ENCODE data around the gene SNX24.
"Not testable (repeated sequence)": the region's sequence is repeated elsewhere in the genome, so short reads cannot be mapped to it uniquely, and the experiment has no call there.

Gene SNX24

GRCh38 chr5:122967085-122967484, 121.7 kb downstream of the SNX24 start:
- DNase-seq (ENCODE audit: low spot score), result no peak

- no peak for DNase-seq (ENCODE audit: low spot score)
Measured at GRCh38 chr5:122967625-122968024, 122.2 kb downstream of the SNX24 start.

- DNase-seq (ENCODE audit: low spot score), result not testable (repeated sequence)
Measured at GRCh38 chr5:122968056-122968455, 122.6 kb downstream of the SNX24 start.

GRCh38 chr5:122971333-122971732, 125.9 kb downstream of the SNX24 start:
- no peak for DNase-seq (ENCODE audit: low spot score)

GRCh38 chr5:122972877-122973276, 127.5 kb downstream of the SNX24 start:
- DNase-seq (ENCODE audit: low spot score), result no peak

- not testable (repeated sequence) for DNase-seq (ENCODE audit: low spot score)
Measured at GRCh38 chr5:122973759-122974158, 128.3 kb downstream of the SNX24 start.

GRCh38 chr5:122974251-122974650, 128.8 kb downstream of the SNX24 start:
- not testable (repeated sequence) for DNase-seq (ENCODE audit: low spot score)

GRCh38 chr5:122977319-122977718, 131.9 kb downstream of the SNX24 start:
- no peak for DNase-seq (ENCODE audit: low spot score)

- no peak for DNase-seq (ENCODE audit: low spot score)
Measured at GRCh38 chr5:122978068-122978467, 132.7 kb downstream of the SNX24 start.

- no peak for DNase-seq (ENCODE audit: low spot score)
Measured at GRCh38 chr5:122978644-122979297, 133.4 kb downstream of the SNX24 start.

- no peak for DNase-seq (ENCODE audit: low spot score)
Measured at GRCh38 chr5:122981846-122982245, 136.4 kb downstream of the SNX24 start.

GRCh38 chr5:122982376-122982775, 137.0 kb downstream of the SNX24 start:
- DNase-seq (ENCODE audit: low spot score), result no peak

GRCh38 chr5:122984425-122984824, 139.0 kb downstream of the SNX24 start:
- no peak for DNase-seq (ENCODE audit: low spot score)

- no peak for DNase-seq (ENCODE audit: low spot score)
Measured at GRCh38 chr5:122985006-122985700, 139.7 kb downstream of the SNX24 start.

GRCh38 chr5:122985954-122986721, 140.7 kb downstream of the SNX24 start:
- no peak for DNase-seq (ENCODE audit: low spot score)

GRCh38 chr5:122996091-122996490, 150.7 kb downstream of the SNX24 start:
- DNase-seq (ENCODE audit: low spot score), result no peak

- no peak for DNase-seq (ENCODE audit: low spot score)
Measured at GRCh38 chr5:122997294-122997693, 151.9 kb downstream of the SNX24 start.

GRCh38 chr5:122999947-123000563, 154.6 kb downstream of the SNX24 start:
- DNase-seq (ENCODE audit: low spot score), result peak; percentile 38

GRCh38 chr5:123000731-123001130, 155.3 kb downstream of the SNX24 start:
- DNase-seq (ENCODE audit: low spot score), result no peak

GRCh38 chr5:123001808-123002207, 156.4 kb downstream of the SNX24 start:
- no peak for DNase-seq (ENCODE audit: low spot score)

- DNase-seq (ENCODE audit: low spot score), result no peak
Measured at GRCh38 chr5:123007182-123007581, 161.8 kb downstream of the SNX24 start.

GRCh38 chr5:123007754-123008153, 162.3 kb downstream of the SNX24 start:
- DNase-seq (ENCODE audit: low spot score), result no peak

GRCh38 chr5:123012321-123012720, 166.9 kb downstream of the SNX24 start:
- no peak for DNase-seq (ENCODE audit: low spot score)

All from hematopoietic multipotent progenitor cell treated with erythropoietin and hydrocortisone succinate and interleukin-3 and kit ligand, for 15 days (in vitro differentiated cells).